Measurements from ENCODE around the gene FTO.

Gene FTO

GRCh38 chr16:53761962-53762703, 58.2 kb downstream of the FTO start:
- Histone ChIP-seq H4K20me1 (ENCODE audit: low read depth, low read length) (peaks cover 5% of the 10 kb centered on the region; the same call in 1 of the 2 replicates), H3K4me3 (ENCODE audit: insufficient read depth, low read length, poor library complexity, severe bottlenecking) (no peak overlapping the region), H3F3A (ENCODE audit: insufficient read depth) (no peaks in the 10 kb centered on the region), H2AFZ (ENCODE audit: low read depth, low read length, severe bottlenecking) (no peak overlapping the region), H3K79me2 (ENCODE audit: insufficient read depth, low read length) (no peaks in the 10 kb centered on the region), H3K27me3 (ENCODE audit: low read length) (no peaks in the 10 kb centered on the region), H3K9me2 (replicated peaks; ENCODE audit: insufficient read depth, low read length) (no peaks in the 10 kb centered on the region), H3K9ac (ENCODE audit: low read length) (no peak overlapping the region), H3K9me3 (ENCODE audit: insufficient read depth, low read length) (no peaks in the 10 kb centered on the region), H3K27ac (ENCODE audit: low read depth, low read length) (no peak overlapping the region), H3K36me3 (ENCODE audit: low read length) (no peaks in the 10 kb centered on the region), H3K4me2 (ENCODE audit: low read depth, low read length, poor library complexity, severe bottlenecking) (no peak overlapping the region)
- TF ChIP-seq CTCF (IDR thresholded peaks at IDR 0.05; ENCODE audit: insufficient read depth, low read length, poor library complexity, severe bottlenecking) (no peak), EZH2phosphoT487 (conservative IDR thresholded peaks at IDR 0.05; ENCODE audit: low read length) (no peak)

- TF ChIP-seq CTCF (IDR thresholded peaks at IDR 0.05; ENCODE audit: insufficient read depth, low read length, poor library complexity, severe bottlenecking) = no peak
- TF ChIP-seq EZH2phosphoT487 (conservative IDR thresholded peaks at IDR 0.05; ENCODE audit: low read length) = no peak
These were observed 62.5 kb downstream of the FTO start for GRCh38 chr16:53766304-53767016.

GRCh38 chr16:53768167-53768566, 64.2 kb downstream of the FTO start:
- H3K79me2 ChIP-seq (ENCODE audit: insufficient read depth, low read length) = no peaks in the 10 kb centered on the region
- no peaks in the 10 kb centered on the region for H3K36me3 ChIP-seq (ENCODE audit: low read length)
- no peaks in the 10 kb centered on the region for H3K9me3 ChIP-seq (ENCODE audit: insufficient read depth, low read length)
- H3K4me3 ChIP-seq (ENCODE audit: insufficient read depth, low read length, poor library complexity, severe bottlenecking) = no peak overlapping the region
- H3K27me3 ChIP-seq (ENCODE audit: low read length) = no peaks in the 10 kb centered on the region
- H2AFZ ChIP-seq (ENCODE audit: low read depth, low read length, severe bottlenecking) = no peak overlapping the region
- no peaks in the 10 kb centered on the region for H3K9me2 ChIP-seq (replicated peaks; ENCODE audit: insufficient read depth, low read length)
- no peaks in the 10 kb centered on the region for H3F3A ChIP-seq (ENCODE audit: insufficient read depth)
- TF ChIP-seq CTCF (IDR thresholded peaks at IDR 0.05; ENCODE audit: insufficient read depth, low read length, poor library complexity, severe bottlenecking) = no peak
- TF ChIP-seq EZH2phosphoT487 (conservative IDR thresholded peaks at IDR 0.05; ENCODE audit: low read length) = no peak
- no peak overlapping the region for H3K4me2 ChIP-seq (ENCODE audit: low read depth, low read length, poor library complexity, severe bottlenecking)
- H4K20me1 ChIP-seq (ENCODE audit: low read depth, low read length) = peaks cover 10% of the 10 kb centered on the region; the same call in 1 of the 2 replicates
- H3K27ac ChIP-seq (ENCODE audit: low read depth, low read length) = no peak overlapping the region
- H3K9ac ChIP-seq (ENCODE audit: low read length) = no peak overlapping the region

More at GRCh38 chr16:53766304-53767016, 62.5 kb downstream of the FTO start:
- no peak overlapping the region for H3K4me2 ChIP-seq (ENCODE audit: low read depth, low read length, poor library complexity, severe bottlenecking)
- H2AFZ ChIP-seq (ENCODE audit: low read depth, low read length, severe bottlenecking) = no peak overlapping the region
- no peaks in the 10 kb centered on the region for H3K9me2 ChIP-seq (replicated peaks; ENCODE audit: insufficient read depth, low read length)
- no peaks in the 10 kb centered on the region for H3K36me3 ChIP-seq (ENCODE audit: low read length)
- H3K9ac ChIP-seq (ENCODE audit: low read length) = no peak overlapping the region
- H3K79me2 ChIP-seq (ENCODE audit: insufficient read depth, low read length) = no peaks in the 10 kb centered on the region
- H3F3A ChIP-seq (ENCODE audit: insufficient read depth) = no peaks in the 10 kb centered on the region
- H4K20me1 ChIP-seq (ENCODE audit: low read depth, low read length) = peaks cover 12% of the 10 kb centered on the region
- no peak overlapping the region for H3K27ac ChIP-seq (ENCODE audit: low read depth, low read length)
- no peaks in the 10 kb centered on the region for H3K9me3 ChIP-seq (ENCODE audit: insufficient read depth, low read length)
- H3K4me3 ChIP-seq (ENCODE audit: insufficient read depth, low read length, poor library complexity, severe bottlenecking) = no peak overlapping the region
- no peaks in the 10 kb centered on the region for H3K27me3 ChIP-seq (ENCODE audit: low read length)
